Measurements from ENCODE around the gene PACSIN3.

PACSIN3 gene

DNA sequence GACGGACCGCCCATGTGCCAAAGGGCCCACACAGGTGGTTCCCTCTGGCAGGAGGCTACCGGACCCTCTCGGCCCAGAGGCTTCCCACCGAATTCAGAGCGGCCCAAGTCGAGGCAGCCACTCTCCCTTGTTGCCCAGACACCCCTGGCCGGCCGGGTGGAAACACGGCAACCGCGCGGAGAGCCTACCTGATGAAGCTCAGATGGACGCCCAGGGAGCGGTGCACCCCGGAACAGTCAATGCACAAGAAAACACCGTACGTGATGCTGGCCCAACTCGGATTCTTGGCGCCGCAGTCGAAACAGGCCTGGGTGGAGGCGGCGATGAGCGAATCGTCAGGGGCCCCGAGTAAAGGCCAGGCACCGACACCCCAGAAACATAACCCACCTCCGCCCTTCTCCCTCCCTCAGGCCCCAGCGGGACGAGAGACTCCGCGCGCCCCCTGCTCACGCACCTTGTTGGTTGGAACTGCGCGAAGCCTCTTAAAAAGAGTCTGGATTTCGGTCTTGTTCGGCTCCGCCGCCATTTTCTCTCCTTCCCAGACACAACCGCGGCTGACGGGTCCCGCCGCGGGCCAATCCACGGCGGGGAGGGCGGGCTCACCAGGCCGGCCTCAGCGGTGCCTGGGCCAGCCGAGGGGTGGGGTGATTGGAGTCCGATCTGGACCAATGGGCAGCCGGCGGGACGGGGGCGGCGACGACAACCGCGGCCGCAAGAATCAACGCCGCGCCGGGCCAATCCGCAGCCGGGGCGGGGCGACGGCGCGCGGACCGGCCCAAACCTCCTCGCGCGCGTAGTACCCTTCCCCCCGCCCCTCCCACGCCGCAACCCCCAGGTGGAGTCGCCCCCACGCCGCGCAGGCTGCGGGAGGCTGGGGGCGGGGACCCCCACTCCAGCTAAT, 9.7 kb downstream of the PACSIN3 start, which contains the start of gene ARFGAP2:
ARFGAP2 (minus strand) TSS at position 552 of the 901 bp plus-strand sequence; CDS start at position 526, 26 bp downstream.
- DNase-seq (ENCODE audit: low read depth in 2 of 2) = peak; percentile 89 to 95

DNA sequence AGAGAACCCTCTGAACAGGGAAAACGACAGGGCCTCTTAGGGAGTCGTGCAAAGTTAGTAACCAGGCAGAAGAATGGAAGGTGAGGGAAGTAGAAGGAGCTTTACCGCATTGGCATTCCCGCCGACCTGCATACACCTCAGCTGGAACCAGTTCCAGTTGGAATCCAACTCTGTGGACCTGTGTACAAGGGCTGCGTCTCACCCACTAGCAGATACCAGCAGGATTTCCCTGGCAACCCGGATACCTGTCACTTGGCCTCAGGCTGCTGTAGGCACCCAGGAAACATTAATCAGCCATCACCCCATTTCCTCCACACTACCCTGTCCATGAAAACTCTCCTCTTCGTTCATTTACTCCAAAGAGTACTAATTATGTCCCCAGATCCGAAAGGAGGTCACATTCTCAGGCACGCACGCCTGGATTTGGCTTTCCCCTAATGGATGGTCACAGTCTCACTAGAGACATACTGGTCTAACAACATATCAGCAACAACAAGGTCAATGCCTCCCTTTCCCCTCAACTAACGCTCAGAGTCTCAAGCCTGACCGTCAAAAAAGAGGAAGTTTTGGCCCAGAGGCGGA, 10.4 kb downstream of the PACSIN3 start:
- DNase-seq (ENCODE audit: low read depth in 2 of 2) = no peak

DNA sequence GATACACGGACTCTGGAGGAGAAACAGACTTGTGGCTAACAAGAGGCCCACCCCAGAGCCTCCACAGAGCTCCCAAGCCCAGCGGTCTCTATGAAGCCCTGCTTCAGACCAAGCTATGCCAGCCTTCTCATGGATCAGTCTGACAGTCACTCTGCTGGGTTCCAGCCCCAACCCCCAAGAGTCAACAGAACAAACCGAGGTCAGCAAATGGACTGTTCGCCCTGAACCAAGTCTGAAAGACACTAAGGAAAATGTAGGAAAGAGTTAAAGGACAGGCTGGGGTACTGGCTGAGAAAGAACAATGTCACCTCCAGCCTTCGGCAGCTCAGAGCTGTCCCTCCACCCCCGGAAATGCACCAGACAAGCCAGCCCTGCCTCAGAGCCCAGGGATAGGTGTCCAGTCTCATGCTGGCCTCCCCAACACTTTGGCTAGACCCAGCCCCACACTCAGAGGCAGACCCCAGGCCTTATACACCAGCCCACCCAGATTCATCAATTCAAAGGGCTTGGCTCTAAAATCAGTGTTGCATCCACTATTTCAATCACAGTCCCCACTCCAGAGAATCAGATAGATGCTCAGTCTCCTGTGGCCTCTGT, 13.4 kb downstream of the PACSIN3 start:
- DNase-seq (ENCODE audit: low read depth in 2 of 2) = no peak

DNA sequence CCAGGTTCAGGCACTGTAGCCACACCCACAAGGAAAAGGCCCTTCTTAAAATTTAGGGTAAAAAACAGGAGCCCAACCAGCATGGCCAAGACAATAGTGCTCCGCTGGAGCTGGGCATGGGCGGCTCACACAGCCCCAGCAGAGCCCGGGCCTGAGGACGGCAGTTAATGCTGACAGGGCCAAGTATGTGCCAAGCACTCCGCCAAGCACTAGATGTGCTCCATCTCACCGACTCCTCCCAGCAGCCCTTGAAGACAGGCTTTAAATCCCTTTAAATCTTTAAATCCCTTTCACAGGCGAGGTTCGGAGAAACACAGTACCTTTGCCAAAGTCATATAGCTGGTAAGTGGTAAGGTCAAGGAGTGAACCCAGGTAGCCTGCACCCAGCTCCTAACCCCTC, 14.4 kb downstream of the PACSIN3 start:
- no peak for DNase-seq (ENCODE audit: low read depth in 2 of 2)

DNA sequence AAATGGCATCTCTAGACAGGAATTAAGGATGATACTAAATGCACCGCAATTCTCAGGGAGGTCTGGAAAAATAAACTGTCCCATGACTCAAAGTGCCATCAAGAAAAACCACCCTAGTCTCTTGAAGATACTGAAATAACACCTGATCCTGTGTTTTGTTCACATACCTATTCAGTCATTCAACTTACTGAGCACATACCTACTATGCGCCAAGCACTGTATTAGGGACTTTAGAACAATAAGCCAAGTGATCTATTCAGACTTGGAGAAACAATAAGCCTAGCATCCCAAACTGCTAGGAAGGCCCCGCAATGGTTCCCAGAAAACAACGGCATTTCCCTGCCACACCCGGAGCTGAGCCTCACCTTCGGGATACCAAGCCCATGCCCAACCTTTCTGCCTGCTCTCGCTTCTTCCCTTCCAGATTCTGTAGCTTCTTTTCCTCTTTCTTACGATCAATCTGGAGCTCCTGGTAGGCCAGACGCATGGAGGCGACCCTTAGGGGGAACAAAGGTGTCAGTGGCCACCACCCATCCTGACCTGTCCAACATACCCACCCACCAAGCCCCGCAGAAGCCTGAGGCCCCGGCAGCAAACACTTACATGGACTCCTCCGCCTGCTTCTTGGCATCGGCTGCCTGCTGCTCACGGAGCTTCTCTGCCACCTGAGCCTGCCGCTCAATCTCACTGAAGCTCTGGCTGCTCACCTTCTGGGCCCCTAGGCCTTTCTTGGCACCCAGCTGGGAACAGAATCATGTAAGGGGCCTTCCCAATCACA, 15.0 kb downstream of the PACSIN3 start:
- DNase-seq (ENCODE audit: low read depth in 2 of 2) = no peak

DNA sequence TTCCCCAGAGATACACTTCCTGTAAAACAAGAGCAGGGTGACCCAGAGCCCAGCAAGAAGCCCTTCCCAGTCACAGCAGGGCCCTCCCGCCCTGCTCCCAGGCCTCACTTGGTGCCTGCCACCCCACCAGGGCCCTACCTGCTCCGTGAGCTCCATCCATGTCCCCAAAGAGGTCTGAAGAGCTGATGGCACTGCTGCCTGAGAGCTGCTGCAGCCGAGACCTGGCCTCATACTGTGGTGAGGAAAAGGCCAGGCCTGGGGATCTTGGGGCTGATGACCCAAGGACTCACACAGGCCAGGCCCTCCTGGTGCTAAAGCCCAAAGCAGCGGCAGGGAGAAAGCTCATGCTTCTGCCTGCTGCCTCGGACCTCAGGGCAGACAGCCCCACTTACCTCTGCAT, 19.9 kb downstream of the PACSIN3 start:
- DNase-seq (ENCODE audit: low read depth in 2 of 2) = no peak

DNA sequence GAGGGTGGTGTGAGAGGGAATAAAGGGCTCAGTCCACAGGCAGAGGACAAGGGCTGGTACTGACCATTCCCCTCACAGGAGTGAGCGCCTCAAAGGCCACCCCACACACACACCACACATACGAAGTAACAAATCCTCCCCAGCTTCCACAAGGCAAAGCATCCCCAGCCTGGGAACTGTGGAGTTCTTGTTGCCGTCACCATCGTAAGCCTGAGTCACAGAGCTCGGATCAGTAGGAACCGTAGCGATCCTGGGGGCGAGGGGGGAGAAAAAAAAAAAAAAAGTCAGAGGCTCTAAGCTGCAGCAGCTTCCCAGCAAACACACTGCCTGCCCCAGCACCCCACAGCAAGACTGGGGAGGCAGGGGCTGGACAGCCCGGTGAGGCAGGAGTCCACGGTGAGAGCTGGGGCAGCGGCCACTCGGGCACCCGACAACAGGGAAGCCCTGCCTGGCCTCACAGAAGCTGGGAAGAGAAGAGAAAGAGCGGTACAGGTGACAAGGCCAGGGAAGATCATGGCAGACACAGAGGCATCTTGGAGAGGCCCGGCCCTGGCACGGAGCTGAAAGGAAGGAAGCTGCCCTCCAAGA, 20.9 kb downstream of the PACSIN3 start:
- no peak for DNase-seq (ENCODE audit: low read depth in 2 of 2)

DNA sequence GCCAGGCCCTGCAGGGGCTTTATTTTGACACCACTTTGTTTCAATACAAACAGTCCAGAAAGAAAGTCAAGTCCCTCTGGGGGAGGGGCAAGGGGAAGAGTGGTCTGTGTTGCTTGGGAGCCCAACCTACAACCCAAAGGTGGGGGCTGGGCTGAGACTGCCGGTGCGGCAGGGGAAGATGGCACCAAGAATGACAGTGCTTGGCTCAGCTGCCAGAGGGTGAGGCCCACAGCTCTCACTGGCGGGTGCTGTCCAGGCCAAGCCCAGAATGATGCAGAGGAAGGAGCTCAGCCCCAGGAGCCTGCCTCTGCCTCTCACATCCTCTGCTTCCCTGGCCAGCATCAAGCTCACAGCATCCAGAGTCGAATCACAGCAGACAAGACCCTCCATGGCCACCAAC, 21.9 kb downstream of the PACSIN3 start:
- DNase-seq (ENCODE audit: low read depth in 2 of 2) = no peak

DNA sequence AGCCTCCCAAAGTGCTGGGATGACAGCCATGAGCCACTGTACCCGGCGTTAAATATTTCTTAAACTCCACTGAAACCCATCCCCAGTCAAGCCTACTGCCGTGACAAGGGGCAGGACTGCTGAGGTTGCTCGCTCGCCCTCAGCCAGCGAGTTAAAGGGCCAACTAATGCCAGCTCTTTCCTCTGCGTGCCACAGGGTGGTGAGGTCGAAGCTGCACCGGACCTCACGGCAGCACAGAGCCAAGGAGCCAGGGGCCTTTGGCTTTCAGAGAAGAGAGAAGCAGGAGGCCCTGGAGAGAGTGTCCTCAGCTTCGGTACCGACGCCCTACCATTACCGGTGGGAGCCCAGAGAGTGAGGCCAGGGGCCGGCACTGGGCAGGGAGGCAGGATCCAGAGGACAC, 22.3 kb downstream of the PACSIN3 start:
- no peak for DNase-seq (ENCODE audit: low read depth in 2 of 2)

DNA sequence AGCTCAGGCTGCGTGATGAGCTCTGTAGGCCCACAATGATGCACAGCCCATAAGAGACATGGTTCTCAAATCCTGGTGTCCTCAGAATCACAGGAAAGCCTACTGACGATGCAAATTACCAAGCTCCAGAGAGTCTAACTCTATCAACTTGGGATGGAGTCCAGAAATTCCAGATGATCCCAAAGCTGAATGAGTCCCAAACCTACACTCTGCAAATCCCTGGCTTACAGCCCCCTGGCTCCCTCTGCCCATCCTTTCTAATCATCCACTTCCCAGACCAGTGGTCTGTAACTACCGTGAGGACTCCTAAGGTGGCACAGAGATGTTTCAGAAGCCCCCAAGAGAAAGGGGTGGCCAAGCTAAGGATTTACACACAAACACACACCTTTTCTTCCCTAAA, 23.0 kb downstream of the PACSIN3 start:
- DNase-seq (ENCODE audit: low read depth in 2 of 2) = no peak

DNA sequence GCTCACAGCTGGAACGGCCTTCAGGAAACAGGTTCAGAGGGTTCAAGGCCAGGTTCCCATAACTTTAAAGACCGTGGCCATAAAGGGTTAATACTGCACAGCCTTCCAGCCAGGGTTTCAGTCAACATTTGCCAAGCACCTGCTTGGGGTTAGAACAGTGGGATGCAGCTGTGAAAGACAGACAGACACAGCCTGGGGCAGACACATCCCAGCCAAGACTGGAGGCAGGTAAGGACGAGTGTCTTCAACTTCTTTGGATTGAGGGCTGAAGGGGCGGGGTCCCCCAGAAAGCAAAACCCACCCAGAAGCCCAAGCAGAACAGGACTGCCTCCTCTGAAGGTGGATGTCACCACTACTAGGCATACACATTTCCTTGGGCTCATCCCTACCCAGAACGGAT, 23.8 kb downstream of the PACSIN3 start:
- DNase-seq (ENCODE audit: low read depth in 2 of 2) = no peak

DNA sequence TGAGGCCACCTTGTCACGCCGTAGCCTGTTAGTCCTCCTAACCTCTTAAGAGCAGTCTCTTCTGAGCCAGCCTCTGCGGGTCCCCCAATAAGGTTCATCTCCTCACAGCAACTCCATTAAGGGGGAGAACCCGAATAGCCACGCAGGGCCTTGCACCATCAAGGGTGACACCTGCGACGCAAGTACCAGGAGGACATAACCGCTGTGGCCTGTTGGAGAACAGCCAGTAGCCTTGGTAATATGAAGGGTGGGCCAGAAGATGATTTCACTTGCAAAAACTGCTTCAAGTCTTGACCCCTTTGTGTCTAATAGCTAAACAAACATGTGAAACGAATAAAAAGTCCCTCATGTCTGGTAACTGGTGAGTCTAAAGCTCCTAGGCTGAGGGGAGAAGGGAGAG, 24.3 kb downstream of the PACSIN3 start:
- DNase-seq (ENCODE audit: low read depth in 2 of 2) = no peak

DNA sequence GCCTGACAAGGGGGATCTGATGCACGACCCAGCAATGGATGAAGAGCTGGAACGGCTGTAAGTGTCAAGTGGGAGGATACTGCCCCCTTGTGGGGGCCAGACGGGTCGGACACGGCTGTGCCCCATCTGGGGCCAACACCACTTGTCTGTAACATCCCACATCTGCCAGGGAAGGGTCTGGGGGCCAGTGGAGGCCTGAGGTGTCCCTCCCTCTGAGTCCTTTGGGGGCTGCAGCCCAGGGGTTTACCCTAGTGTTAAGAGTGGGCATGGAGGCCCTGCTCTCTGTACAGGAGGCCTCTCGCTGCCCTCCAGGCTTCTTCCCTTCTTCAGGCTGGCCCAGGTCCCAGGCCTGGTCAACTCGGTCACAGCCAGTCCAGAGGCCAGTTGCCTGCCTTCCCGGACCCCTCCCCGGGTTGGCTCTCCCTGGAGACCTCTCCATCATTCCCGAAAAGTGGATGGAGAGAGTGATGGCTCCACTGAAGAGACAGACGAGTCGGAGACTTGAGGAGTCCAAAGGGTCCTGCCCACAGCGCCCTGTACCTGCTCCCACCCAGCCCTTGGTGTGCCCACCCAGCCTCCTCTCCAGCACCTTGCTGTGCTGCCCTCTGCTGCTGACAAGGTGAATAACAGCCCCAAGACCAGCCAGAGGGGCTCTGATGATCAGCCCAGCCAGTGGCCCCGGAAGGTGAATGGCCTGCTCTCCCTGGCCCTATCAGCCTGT, 24.9 kb downstream of the PACSIN3 start:
- peak; percentile 44 to 51 for DNase-seq (ENCODE audit: low read depth in 2 of 2)

DNA sequence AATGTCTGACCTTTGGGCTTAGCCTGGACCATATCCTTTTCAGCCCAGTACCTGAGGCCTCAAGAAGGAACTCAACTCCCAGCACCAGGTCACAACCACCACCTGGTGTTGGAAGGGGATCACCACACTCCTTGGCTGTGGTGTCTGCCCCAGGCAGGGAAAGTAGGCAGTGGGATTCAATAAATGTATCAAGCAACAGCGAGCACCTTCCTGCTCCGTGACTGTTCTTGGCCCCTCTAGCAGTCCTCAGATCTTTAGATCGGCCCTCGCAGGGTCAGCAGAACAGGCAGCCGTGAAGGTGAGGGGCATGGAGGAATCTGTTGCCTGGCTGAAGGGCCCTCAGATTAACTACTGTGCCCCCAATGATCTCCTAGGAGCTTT, 25.5 kb downstream of the PACSIN3 start:
- no peak for DNase-seq (ENCODE audit: low read depth in 2 of 2)

DNA sequence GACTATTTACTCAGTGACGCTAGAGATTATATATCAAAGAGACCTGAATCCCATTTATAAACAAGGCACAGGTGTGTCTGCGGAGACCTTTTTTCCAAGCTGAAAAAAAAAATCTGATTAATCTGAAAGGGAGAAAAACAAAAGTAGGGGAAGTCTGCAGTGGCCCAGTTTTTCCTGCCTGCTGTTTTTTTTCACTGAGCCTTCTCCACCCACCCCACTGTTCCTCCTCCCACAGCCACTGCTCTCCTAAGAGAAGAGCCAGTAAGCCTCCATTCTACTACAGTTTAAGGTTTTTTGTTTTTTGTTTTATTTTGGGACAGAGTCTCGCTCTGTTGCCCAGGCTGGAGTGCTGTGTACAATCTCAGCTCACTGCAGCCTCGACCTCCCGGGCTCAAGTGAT, 28.0 kb downstream of the PACSIN3 start:
- DNase-seq (ENCODE audit: low read depth in 2 of 2) = no peak

DNA sequence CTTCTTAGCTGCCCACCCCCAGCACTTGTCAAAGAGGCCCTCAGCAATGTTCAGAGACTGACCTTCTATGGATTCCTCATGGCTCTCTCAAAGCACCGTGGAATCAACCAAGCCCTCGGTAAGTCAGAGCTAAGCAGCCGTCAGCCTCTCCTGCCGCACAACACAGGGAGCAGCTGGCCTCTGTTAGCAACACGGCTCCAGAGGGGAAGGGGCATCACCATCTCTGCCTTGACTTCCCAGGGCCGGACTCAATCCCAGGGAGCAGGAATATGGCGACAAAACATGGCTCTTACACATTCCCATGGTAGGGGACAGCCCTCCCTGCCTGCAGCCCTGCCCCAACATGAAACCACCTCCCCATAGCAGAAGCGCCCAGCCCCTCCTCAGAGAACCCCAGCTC, 28.4 kb downstream of the PACSIN3 start:
- no peak for DNase-seq (ENCODE audit: low read depth in 2 of 2)

DNA sequence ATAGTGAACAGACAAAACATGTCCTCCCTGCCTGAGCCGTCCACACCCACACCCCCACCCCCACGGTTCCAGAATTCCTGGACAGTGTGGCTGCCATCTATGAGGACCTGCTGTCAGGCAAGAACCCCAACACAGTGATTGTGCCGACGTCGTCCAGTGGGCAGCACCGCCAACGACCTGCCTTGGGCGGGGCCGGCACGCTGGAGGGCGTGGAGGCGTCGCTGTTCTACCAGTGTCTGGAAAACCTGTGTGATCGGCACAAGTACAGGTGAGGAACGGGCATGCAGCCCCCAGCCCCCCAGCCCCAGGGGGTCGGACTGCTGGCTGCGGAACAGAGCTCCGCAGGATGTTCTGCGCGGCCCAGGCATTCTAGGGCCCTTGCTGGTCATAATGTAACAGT, 29.3 kb downstream of the PACSIN3 start:
- no peak for DNase-seq (ENCODE audit: low read depth in 2 of 2)

DNA sequence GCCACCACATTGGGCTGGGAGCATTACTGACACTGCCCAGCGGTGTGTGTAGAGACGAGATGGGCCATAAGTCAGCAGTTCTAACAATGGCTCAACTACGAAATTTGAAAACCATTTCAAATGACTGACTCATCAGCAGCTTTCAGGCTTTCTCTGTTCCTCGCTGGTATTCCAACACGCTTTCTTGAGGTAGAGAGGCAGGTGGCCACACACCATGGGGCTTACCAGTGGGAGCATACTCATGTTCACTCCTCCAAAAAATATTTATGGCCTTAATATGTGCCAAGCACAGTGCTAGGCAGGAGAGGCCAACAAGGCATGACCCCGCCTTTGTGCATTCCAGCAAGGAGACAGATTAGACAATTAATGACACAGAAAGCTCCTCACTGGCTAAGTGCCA, 29.9 kb downstream of the PACSIN3 start:
- DNase-seq (ENCODE audit: low read depth in 2 of 2) = no peak

DNA sequence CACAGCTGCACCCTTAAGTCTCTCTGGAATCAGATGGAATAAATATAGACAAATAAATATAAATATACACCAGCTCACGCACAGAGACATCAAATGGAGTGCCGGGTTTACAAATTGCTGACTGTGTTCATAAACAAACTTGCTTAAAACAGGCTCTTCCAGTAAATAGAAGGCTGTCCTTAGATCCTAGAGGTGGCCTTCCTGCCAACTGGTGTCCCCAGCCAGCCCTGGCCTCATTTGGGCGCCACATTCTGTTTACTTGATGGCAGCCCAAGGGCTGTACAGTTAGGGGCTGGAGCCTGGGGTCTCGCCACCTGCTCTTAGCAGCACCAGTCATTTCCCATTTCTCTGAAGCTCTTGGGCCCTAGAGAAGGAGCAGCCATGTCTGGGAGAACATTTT, 30.4 kb downstream of the PACSIN3 start:
- no peak for DNase-seq (ENCODE audit: low read depth in 2 of 2)

DNA sequence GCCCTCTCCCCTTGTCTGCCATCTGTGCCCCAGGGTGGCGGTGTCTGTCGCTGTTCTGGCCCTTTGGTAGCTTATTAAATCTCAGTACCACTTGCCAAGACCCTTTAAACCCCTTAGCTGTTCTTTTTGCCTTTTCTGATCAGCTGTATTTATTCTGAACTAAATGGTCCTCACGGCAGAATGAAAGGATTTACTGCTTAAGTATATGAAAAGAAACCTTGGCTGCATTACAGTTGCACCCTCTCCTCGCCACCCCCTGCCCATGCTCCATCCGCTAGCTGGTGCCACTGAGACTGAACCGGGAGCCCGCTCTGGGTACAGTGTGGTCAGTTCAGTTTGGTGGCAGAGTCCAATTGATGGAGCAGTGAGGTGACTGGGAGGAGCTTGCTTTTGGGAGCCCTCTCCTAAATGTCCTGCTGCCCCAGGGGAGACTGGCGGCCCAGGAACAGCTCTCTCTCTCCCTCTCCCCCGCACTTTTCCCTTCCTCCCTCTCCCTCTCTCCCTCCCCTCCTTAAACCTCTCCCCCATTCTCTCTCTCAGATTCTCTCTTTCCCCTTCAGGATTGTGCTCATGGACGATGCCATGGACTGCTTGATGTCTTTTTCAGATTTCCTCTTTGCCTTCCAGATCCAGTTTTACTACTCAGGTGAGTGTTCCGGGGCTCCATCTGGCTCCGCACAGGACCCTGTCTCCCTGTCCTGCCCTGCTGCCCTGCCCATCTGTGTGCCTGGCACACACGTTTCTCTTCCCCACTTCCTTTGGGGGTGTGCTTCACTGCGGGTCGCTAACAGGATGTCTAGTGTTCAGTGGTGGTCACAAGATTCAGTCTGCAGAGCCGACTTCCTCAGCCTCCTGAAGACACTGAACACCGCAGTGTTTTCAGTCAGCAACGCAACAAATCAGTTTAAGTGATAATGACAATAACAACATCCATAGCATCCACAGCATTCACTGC, 31.3 kb downstream of the PACSIN3 start:
- DNase-seq (ENCODE audit: low read depth in 2 of 2) = no peak
